ENCODE results near the gene CEL.

The CEL gene

GRCh38 chr9:133117271-133118178, 55.7 kb downstream of the CEL start:
- peak; percentile 29 for TF ChIP-seq CTCF (IDR thresholded peaks at IDR 0.05; ENCODE audit: control insufficient read depth, extremely low read depth, insufficient read depth)
- DNase-seq (ENCODE audit: low read depth) = peak; percentile 87
- H3K4me3 ChIP-seq (ENCODE audit: low read depth, low read length) = no peak overlapping the region

GRCh38 chr9:133118179-133118520, 56.4 kb downstream of the CEL start:
- TF ChIP-seq CTCF (IDR thresholded peaks at IDR 0.05; ENCODE audit: control insufficient read depth, extremely low read depth, insufficient read depth) = no peak
- no peak for DNase-seq (ENCODE audit: low read depth)
- H3K4me3 ChIP-seq (ENCODE audit: low read depth, low read length) = no peak overlapping the region

- no peak for TF ChIP-seq CTCF (IDR thresholded peaks at IDR 0.05; ENCODE audit: control insufficient read depth, extremely low read depth, insufficient read depth)
- DNase-seq (ENCODE audit: low read depth) = no peak
- no peak overlapping the region for H3K4me3 ChIP-seq (ENCODE audit: low read depth, low read length)
Observed at GRCh38 chr9:133118568-133118967, 56.8 kb downstream of the CEL start.

- no peak for DNase-seq (ENCODE audit: low read depth)
Observed at GRCh38 chr9:133119103-133119845, 57.5 kb downstream of the CEL start.

GRCh38 chr9:133119846-133120500, 58.2 kb downstream of the CEL start:
- TF ChIP-seq CTCF (IDR thresholded peaks at IDR 0.05; ENCODE audit: control insufficient read depth, extremely low read depth, insufficient read depth) = no peak
- peak; percentile 41 for DNase-seq (ENCODE audit: low read depth)
- H3K4me3 ChIP-seq (ENCODE audit: low read depth, low read length) = peak overlapping the region; percentile 77

More at GRCh38 chr9:133119103-133119845, 57.5 kb downstream of the CEL start:
- TF ChIP-seq CTCF (IDR thresholded peaks at IDR 0.05; ENCODE audit: control insufficient read depth, extremely low read depth, insufficient read depth) = no peak
- peak overlapping the region; percentile 77 for H3K4me3 ChIP-seq (ENCODE audit: low read depth, low read length)

- TF ChIP-seq CTCF (IDR thresholded peaks at IDR 0.05; ENCODE audit: control insufficient read depth, extremely low read depth, insufficient read depth) = no peak
- no peak for DNase-seq (ENCODE audit: low read depth)
- peak overlapping the region; percentile 77 for H3K4me3 ChIP-seq (ENCODE audit: low read depth, low read length)
Observed at GRCh38 chr9:133120501-133121197, 58.9 kb downstream of the CEL start.

Measured in LNCaP clone FGC (cell line).